ENCODE data around the gene RAB7A. TPM values are rescaled to one million over a fixed set of nuclear protein-coding genes. Genes with fewer than 3 reads are reported as not detected.
A peak's percentile ranks its signal among the peaks of the same experiment; 100 is the strongest.

The RAB7A gene
- polyA plus RNA-seq, 2 of the 4 experiments (the other 2 are of a cell fraction): 137 to 160 TPM

- POLR2A ChIA-PET: no interaction called here
- peak; percentile 73 to 74; a peak in 5 of 6 replicates for ATAC-seq
- 94% methylated on average over 3 of the region's 3 CpGs for WGBS (ENCODE audit: missing lambda C conversion rate)
Measured at GRCh38 chr3:128745742-128746141, 19.8 kb downstream of the RAB7A start.

DNA sequence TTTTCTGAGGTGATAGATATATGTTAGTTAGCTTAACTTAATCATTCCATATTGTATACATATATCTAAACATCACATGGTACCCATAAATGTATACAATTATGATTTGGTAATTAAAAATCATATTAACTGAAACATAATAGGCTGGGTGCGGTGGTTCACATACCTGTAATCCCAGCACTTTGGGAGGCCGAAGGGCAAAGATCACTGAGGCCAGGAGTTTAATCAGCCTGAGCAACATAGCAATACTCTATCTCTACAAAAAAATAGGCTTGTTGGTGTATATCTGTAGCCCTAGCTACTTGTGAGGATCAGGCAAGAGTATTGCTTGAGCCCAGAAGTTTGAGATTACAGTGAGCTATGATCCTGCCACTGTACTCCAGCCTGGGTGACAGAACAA, 20.9 kb downstream of the RAB7A start:
- no peak overlapping the region for H3K4me2 ChIP-seq
- ChIA-PET POLR2A (no interaction called here), CTCF (interaction anchor here (1.2 to 2.3 kb wide), 2 partner anchors 16 to 66 kb away, joined by 4 to 11 read pairs; no protein-coding TSS in a partner anchor)
- H3K27ac ChIP-seq: no peak overlapping the region
- H3K4me3 ChIP-seq: no peak overlapping the region
- FAIRE-seq (no peak), ATAC-seq (no peak), DNase-seq (ENCODE audit: low read depth in 1 of 2, low spot score in 1 of 2) (no peak)
- WGBS (ENCODE audit: missing lambda C conversion rate): 100% methylated on average over 2 of the region's 2 CpGs
- TF ChIP-seq RNF2 (IDR thresholded peaks at IDR 0.05; ENCODE audit: borderline replicate concordance, low read depth) (no peak), RCOR1 (IDR thresholded peaks at IDR 0.05; ENCODE audit: low read depth, low read length) (no peak), HEYL (CRISPR knock-in tag; IDR thresholded peaks at IDR 0.05) (no peak), KDM5A (IDR thresholded peaks at IDR 0.05) (no peak), GATA3 (IDR thresholded peaks at IDR 0.05; ENCODE audit: borderline replicate concordance) (no peak), FOSB (CRISPR knock-in tag; IDR thresholded peaks at IDR 0.05) (no peak), ZFP36 (IDR thresholded peaks at IDR 0.05; ENCODE audit: borderline replicate concordance, partially characterized antibody) (no peak), JUNB (IDR thresholded peaks at IDR 0.05) (no peak)
- TF ChIP-seq, protein P1, sequence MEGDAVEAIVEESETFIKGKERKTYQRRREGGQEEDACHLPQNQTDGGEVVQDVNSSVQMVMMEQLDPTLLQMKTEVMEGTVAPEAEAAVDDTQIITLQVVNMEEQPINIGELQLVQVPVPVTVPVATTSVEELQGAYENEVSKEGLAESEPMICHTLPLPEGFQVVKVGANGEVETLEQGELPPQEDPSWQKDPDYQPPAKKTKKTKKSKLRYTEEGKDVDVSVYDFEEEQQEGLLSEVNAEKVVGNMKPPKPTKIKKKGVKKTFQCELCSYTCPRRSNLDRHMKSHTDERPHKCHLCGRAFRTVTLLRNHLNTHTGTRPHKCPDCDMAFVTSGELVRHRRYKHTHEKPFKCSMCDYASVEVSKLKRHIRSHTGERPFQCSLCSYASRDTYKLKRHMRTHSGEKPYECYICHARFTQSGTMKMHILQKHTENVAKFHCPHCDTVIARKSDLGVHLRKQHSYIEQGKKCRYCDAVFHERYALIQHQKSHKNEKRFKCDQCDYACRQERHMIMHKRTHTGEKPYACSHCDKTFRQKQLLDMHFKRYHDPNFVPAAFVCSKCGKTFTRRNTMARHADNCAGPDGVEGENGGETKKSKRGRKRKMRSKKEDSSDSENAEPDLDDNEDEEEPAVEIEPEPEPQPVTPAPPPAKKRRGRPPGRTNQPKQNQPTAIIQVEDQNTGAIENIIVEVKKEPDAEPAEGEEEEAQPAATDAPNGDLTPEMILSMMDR (IDR thresholded peaks at IDR 0.05): no peak
- TF ChIP-seq, protein P2, sequence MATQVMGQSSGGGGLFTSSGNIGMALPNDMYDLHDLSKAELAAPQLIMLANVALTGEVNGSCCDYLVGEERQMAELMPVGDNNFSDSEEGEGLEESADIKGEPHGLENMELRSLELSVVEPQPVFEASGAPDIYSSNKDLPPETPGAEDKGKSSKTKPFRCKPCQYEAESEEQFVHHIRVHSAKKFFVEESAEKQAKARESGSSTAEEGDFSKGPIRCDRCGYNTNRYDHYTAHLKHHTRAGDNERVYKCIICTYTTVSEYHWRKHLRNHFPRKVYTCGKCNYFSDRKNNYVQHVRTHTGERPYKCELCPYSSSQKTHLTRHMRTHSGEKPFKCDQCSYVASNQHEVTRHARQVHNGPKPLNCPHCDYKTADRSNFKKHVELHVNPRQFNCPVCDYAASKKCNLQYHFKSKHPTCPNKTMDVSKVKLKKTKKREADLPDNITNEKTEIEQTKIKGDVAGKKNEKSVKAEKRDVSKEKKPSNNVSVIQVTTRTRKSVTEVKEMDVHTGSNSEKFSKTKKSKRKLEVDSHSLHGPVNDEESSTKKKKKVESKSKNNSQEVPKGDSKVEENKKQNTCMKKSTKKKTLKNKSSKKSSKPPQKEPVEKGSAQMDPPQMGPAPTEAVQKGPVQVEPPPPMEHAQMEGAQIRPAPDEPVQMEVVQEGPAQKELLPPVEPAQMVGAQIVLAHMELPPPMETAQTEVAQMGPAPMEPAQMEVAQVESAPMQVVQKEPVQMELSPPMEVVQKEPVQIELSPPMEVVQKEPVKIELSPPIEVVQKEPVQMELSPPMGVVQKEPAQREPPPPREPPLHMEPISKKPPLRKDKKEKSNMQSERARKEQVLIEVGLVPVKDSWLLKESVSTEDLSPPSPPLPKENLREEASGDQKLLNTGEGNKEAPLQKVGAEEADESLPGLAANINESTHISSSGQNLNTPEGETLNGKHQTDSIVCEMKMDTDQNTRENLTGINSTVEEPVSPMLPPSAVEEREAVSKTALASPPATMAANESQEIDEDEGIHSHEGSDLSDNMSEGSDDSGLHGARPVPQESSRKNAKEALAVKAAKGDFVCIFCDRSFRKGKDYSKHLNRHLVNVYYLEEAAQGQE (IDR thresholded peaks at IDR 0.05): no peak
- H3K9me3 ChIP-seq: no peaks in the 10 kb centered on the region; the same call in 2 of the 3 replicates
- no peaks in the 10 kb centered on the region for H3K4me1 ChIP-seq

More at GRCh38 chr3:128745742-128746141, 19.8 kb downstream of the RAB7A start:
- Histone ChIP-seq H3K9me3 (no peaks in the 10 kb centered on the region; the same call in 2 of the 3 replicates), H3K4me3 (no peak overlapping the region), H3K4me2 (no peak overlapping the region), H3K27ac (no peak overlapping the region), H3K4me1 (no peaks in the 10 kb centered on the region)
- CTCF ChIA-PET: interaction anchor here (0.6 to 2.3 kb wide), 5 partner anchors 9 to 111 kb away, joined by 3 to 11 read pairs (median 3); no protein-coding TSS in a partner anchor
- DNase-seq (ENCODE audit: low read depth in 1 of 2, low spot score in 1 of 2): peak in 1 of 2 experiments; percentile 26
- no peak for FAIRE-seq
- TF ChIP-seq ZFP36 (IDR thresholded peaks at IDR 0.05; ENCODE audit: borderline replicate concordance, partially characterized antibody) (no peak), ATOH8 (CRISPR knock-in tag; IDR thresholded peaks at IDR 0.05; ENCODE audit: low read depth) (no peak), USF2 (IDR thresholded peaks at IDR 0.05) (no peak), TFCP2L1 (CRISPR knock-in tag; IDR thresholded peaks at IDR 0.05) (no peak), KDM1A (IDR thresholded peaks at IDR 0.05; ENCODE audit: low read depth) (no peak)
- TF ChIP-seq, protein P1 (IDR thresholded peaks at IDR 0.05): no peak
